ENCODE data around the gene ING5.
"Not testable (repeated sequence)": the region's sequence is repeated elsewhere in the genome, so short reads cannot be mapped to it uniquely, and the experiment has no call there.

Gene ING5

GRCh38 chr2:241701399-241702154 is at the start of gene ING5:
Gene ING5, plus strand, starts transcription at chr2:241702039. Its CDS starts 27 bp downstream, at chr2:241702066.
- peak; percentile 91 for DNase-seq (ENCODE audit: low spot score)

DNA sequence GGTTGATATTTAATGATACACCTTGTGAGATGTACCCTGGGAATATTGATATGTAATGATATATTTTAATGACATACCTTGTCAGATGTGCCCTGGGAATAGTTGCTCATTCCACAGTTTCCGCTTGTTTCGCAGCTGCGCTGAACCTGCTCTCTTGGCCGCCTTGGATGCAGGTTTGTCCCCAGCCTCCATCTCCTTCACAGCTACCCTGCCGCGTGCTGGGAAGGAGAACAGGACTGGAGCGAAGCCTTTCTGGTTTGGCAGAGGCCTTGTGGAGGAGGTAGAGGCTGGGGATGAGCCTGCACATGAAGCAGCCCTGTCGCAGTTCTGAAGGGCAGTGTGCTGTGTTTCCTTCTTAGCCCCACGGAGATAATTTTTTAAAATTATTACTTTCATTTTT is 49.7 kb upstream of the ING5 start:
- no peak for DNase-seq (ENCODE audit: low spot score)

- no peak for DNase-seq (ENCODE audit: low spot score)
These were observed 49.1 kb upstream of the ING5 start for GRCh38 chr2:241652722-241653121.

- no peak for DNase-seq (ENCODE audit: low spot score)
These were observed 48.6 kb upstream of the ING5 start for GRCh38 chr2:241653210-241653750.

GRCh38 chr2:241654551-241654950 is 47.3 kb upstream of the ING5 start:
- DNase-seq (ENCODE audit: low spot score), result no peak

DNA sequence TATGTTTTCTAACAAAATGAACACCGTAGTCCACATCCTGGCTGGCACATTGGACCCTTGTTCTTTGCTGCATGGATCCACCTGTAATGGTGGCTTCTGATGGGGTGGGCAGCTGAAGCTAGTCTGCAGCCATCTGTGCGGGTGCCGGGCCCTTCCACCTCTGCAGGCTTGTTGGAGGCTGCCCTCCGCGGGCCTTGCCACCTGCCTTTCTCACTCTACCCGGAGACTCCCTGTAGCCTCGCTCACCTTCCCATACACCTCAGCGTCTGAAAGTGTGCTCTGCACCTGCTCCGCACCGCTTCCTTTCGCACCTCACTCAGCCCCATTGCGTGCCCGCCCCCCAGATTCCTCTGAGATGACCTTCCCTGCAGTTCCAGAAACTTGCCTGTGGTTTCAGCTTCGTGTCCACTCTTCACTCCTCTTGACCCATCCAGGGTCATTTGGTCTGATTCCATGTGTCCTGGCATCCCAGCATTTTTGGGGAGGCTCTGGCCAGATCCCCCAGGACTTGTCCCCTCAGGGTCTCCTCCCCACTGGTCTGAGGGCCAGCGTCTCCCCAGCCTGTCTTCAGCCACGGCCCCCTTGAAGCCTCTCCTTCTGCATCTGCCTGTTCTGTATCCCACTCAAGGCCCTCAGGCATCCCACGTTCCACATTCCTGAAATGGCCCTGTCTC is 46.2 kb upstream of the ING5 start:
- DNase-seq (ENCODE audit: low spot score), result no peak

GRCh38 chr2:241656190-241656741 is 45.6 kb upstream of the ING5 start:
- DNase-seq (ENCODE audit: low spot score), result no peak

DNA sequence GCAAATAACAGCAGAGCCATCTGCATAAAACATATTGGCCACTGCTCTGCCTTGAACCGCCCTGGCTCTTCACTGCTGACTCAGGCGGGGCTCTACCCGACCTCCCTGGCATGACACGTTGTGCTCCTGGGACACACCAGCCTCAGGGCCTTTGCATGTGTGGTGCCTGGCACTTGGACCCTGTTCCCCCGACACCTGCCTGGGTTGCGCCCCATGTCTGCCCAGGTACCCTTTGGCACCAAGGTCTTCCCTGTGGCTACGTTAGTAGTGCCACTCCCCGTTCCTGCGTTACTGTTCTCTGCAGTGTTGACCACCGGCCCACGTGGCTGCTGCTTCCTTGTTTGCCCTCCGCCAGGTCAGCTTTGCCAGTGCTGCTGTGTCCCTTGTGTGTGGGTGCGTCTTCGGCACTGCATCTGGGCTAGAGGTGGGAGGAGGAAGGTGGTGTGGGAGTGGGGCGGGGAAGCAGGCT is 44.0 kb upstream of the ING5 start:
- DNase-seq (ENCODE audit: low spot score), result no peak

DNA sequence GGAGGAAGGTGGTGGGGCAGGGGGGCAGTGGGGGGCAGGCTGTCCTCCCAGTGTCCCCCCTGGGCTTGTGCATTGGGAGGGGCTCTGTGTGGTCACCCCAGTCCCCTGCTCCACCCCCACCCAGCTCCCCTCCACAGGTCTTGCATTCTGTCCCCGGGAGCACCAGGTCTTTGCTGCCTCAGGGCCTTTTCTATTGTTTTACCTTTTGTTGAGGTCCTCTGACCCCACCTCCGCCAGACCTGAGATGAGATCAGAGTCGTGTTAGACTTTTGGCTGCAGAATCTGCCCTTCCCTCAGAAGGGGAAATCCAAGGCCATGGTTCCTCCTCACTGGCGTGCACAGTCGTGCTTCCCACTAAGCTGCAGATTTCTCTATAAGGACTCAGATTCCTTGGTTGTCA is 43.5 kb upstream of the ING5 start:
- DNase-seq (ENCODE audit: low spot score), result no peak

GRCh38 chr2:241659150-241659739 is 42.6 kb upstream of the ING5 start:
- peak; percentile 59 for DNase-seq (ENCODE audit: low spot score)

DNA sequence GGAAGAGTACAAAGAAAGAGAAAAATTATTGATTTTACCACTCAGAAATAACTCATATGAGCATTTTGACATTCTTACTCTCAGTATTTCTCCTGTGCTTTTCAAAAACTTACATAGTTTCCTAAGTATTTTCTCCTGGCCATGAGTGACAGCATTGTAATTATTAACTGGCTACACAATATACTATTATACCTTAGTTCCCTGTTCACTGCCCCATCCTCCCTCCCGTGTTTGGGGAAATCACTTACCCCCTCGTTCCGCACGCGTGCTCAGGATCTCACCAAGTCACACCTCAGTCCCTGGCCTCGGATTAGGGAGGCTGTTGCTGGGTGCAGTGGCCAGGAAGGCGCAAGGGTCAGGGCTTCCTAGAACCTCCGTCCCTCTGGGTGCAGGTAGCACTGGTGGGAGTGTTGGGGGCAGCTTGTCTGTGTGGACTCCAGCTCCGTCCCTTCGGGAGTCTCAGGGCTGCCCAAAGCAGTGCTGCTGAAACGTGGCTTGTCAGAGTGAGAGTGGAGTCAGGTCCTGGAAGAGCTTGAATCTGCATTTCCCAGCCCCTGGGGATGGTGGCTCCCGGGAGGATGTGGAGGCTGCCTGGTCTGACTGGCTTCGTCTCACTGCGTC is 41.1 kb upstream of the ING5 start:
- no peak for DNase-seq (ENCODE audit: low spot score)

- not testable (repeated sequence) for DNase-seq (ENCODE audit: low spot score)
These were observed 39.1 kb upstream of the ING5 start for GRCh38 chr2:241662731-241663130.

DNA sequence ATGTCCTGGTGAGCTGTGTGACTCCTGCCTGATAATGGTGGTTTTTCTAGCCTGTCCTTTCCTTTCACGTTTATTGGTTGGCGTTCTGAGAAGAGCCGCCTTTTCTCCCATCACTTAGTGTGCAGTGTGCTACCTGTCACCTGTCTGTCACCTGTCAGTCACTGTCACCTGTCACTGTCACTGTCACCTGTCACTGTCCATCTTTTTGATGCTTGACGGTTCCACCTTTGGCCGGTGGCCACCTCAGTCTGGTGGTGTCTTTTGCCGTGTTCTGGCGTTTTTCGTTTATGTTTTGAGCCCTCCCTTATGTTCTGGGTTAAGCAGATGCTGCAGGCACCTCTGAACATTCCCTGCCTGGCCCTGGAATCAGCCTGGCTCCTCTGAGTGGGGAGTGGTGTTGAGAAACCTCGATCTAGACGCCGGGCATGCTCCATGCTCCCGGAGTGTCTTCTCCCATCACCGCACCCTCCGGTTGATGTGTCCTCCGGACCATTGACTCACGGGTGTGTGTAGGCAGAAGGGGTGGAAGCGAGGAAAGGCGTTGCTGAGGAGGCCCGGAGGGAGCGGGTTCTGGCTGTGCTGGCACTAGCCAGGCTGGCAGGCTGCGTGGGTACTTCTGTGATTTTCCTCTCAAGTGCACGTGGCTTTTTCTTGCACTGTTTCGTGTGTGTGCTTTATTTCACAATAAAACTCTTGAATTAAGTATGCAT is 36.0 kb upstream of the ING5 start:
- DNase-seq (ENCODE audit: low spot score), result no peak

DNA sequence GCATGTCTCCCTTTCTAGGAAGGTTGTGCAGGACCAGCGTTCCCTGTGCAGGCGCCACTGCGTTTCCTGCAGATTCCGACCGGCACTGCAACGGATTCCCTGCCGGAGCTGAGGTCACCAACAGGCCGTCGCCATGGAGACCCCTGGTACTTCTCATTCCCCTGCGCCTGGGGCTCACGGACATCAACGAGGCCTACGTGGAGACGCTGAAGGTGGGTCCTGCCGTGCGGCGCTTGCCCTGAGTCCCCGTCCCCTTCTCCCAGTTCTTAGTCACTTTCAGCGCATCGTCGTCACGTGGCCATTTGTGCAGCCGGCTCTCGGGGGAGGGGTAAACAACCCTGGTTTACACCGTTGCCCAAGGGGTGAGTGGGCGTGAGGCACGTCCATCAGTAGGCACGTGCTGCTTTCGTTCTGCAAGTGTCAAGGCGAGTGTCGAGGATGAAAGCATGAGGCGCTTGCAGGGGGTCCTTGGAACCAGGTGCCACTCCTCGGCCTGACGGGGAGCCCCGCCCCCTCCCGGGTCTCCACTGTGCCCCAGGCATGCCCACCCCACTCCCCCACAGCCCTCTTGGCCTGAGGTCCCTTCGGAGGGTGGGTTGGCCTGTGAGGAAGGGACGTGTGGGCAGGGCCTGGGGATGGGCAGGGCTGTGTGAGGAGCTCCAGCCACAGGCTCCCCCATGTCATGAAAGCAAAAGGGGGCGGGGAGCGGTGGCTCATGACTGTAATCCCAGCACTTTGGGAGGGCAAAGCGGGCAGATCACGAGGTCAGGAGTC is 35.0 kb upstream of the ING5 start:
- peak; percentile 50 for DNase-seq (ENCODE audit: low spot score)

DNA sequence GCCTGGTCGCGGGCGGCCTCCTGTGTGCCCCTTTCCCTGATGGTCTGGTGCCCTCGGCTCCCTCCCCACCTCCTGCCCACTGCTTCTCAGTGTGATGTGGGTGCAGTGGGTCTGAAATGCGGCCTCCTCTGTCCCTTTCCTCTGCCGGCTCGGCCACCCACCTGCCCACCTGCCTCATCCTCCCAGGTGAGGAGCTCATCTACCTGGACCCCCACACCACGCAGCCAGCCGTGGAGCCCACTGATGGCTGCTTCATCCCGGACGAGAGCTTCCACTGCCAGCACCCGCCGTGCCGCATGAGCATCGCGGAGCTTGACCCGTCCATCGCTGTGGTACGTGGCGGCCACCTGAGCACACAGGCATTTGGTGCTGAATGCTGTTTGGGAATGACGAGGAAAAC is 33.5 kb upstream of the ING5 start:
- DNase-seq (ENCODE audit: low spot score), result no peak

DNA sequence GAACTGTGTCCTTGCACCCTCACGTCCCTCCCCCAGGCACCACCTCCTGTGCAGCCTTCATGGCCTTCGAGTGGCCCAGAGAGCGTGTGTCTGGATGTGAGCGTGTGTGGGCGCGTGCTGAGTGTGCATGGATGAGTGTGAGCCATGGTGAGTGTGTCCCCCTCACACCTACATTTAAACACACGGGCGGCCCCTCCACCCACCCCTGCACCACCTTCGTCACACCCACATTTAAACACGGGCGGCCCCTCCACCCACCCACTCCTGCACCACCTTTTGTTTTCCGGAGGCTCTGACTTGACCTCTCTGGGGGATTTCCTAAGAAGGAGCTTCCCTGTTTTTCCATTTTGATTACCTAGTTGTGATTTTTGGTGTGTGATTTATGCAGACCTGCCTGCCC is 33.0 kb upstream of the ING5 start:
- no peak for DNase-seq (ENCODE audit: low spot score)

DNA sequence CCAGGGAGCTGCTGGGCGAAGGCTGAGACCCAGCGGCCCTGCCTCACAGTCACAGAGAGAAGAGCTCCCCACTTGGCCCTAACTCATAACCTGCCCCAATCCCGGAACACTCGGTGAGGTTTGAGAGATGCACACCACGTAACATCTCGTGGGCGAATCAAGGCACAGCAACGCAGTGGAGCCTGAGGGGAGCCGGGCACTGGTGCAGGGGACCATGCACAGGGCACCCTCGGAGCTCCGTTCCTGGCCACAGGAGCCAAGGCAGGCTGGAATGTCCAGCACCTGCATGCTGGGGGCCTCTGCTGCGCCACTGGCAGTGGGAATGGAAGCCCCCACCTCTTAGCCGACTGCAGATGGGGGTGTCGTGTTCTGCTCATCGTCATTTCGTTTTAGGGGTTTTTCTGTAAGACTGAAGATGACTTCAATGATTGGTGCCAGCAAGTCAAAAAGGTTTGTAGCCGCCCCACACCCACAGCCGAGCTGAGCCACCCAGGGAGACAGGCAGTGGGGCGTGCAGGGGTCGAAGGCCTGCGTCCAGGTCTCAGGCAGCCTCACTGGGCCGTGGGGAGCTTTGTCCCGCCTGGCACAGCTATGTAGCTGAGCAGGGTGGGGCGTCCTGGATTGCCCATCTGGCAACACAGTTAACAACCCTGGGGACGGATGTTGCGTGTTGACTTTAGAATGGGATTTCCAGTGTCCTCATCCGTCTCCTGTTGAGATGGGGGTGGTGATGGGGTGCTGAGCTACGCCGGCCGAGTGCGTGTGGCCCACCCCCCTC is 31.3 kb upstream of the ING5 start:
- DNase-seq (ENCODE audit: low spot score), result no peak

DNA sequence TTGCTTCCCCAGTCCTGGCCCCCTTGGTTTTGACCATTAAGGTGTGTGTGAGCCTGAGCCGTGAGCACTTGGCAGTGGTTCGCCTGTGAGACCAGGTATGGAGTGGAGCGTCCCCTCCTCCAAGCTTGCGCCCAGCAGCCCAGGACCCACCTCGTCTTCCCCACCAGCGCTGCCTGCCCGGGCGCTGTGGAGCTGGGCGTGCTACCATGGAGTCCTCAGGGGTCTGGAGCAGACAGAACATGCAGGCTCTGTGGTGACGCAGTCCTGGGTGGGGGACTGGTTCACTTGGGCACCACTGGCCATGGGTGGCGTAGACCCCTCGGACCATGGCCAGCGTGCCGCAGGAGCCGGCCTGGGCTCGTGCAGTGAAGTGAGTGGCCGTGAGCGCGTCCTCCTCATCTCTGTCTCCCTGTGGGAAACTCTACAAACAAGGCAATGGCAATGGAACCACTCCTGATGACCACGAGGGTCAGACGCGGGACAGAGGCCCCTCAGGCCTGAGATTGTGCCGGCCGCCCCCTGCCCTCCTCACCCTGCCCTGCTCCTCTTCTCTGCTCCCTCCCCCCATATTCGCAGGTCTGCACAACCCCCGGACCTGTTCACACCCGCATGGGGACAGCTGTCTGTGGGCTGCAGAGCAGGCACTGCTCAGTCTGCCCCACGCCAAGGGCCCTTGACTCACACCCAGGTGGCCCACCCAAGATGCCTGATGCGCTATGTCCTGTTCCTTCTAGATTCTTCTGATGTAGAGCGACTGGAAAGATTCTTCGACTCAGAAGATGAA is 30.2 kb upstream of the ING5 start:
- no peak for DNase-seq (ENCODE audit: low spot score)

Data from iPS-NIHi11 (cell line).